ENCODE data around the gene ANXA11. TPM values are rescaled to one million over a fixed set of nuclear protein-coding genes. Genes with fewer than 3 reads are reported as not detected.

ANXA11 gene
- total and polyA plus RNA-seq, 2 donors (not counting 1 experiment from before 2014, with no cell fraction given): 88.3 to 177 TPM

GRCh38 chr10:80196950-80197315 is 8.4 kb downstream of the ANXA11 start:
- H3K79me2 ChIP-seq (ENCODE audit: control insufficient read depth, insufficient read depth, low read length): peaks cover 99% of the 10 kb centered on the region
- H2AFZ ChIP-seq (ENCODE audit: insufficient read depth, low read depth, low read length, poor library complexity, severe bottlenecking): no peak overlapping the region
- H3K9ac ChIP-seq (ENCODE audit: low read length): peak overlapping the region; percentile 6
- peak overlapping the region; percentile 60 for H3K4me2 ChIP-seq (replicated peaks; ENCODE audit: low read depth, low read length, poor library complexity, severe bottlenecking)
- Mint-ChIP-seq H3K9me3 (ENCODE audit: insufficient read depth) (peaks cover 3% of the 10 kb centered on the region), H3K4me1 (peaks cover 76% of the 10 kb centered on the region), H3K4me3 (peak overlapping the region; percentile 75), H3K27ac (peak overlapping the region; percentile 92), H3K27me3 (no peaks in the 10 kb centered on the region)
- intact Hi-C loops (cut with micrococcal nuclease): loop anchor here (1.0 kb wide), 2 partner anchors 8 to 9 kb away; partner anchors contain the start of gene ANXA11
- peaks cover 1 to 3% (median 3%) of the 10 kb centered on the region in 3 donors for H3K9me3 ChIP-seq (ENCODE audit: control extremely low read depth in 1 of 3, control insufficient read depth in 2 of 3, insufficient read depth in 1 of 3, low read length in 2 of 3)
- ATAC-seq (ENCODE audit: low read depth) (no peak), DNase-seq (no peak)
- peaks cover 77% of the 10 kb centered on the region for H4K20me1 ChIP-seq (ENCODE audit: control insufficient read depth, insufficient read depth, low read length, poor library complexity, severe bottlenecking)
- H3K4me1 ChIP-seq (ENCODE audit: control insufficient read depth in 2 of 2, insufficient read depth in 2 of 2, low read length in 2 of 2): peaks cover 54% of the 10 kb centered on the region in 2 donors
- H3K4me3 ChIP-seq (ENCODE audit: control extremely low read depth in 1 of 5, extremely low read depth in 1 of 5, insufficient read depth in 1 of 5, low read depth in 2 of 5, low read length in 4 of 5): no peak overlapping the region
- CTCF ChIA-PET: interaction anchor here (1.1 kb wide), 1 partner anchor 9 kb away, joined by 4 read pairs; no protein-coding TSS in a partner anchor
- TF ChIP-seq EZH2 (IDR thresholded peaks at IDR 0.05; ENCODE audit: borderline replicate concordance, insufficient read depth, low read depth, low read length, poor library complexity, severe bottlenecking) (no peak), CTCF (IDR thresholded peaks at IDR 0.05) (no peak)
- H3K27ac ChIP-seq (ENCODE audit: low read length in 2 of 2): peak overlapping the region; percentile 34 to 69
- no peaks in the 10 kb centered on the region for H3K27me3 ChIP-seq (replicated peaks in 1 of 4; ENCODE audit: control extremely low read depth in 1 of 4, control insufficient read depth in 3 of 4, insufficient read depth in 4 of 4, low read length in 3 of 4)
- POLR2A ChIA-PET: interaction anchor here (1.6 to 1.8 kb wide), 2 partner anchors 9 kb away, joined by 7 to 10 read pairs; partner anchors contain the start of gene ANXA11
- WGBS (ENCODE audit: insufficient coverage): no CpG with 5 or more reads among the region's 2 CpGs
- peaks cover 0 to 31% of the 10 kb centered on the region in 2 experiments for H3K36me3 ChIP-seq (replicated peaks in 1 of 2; ENCODE audit: control extremely low read depth in 1 of 2, control insufficient read depth in 1 of 2, extremely low read depth in 1 of 2, insufficient read depth in 2 of 2, low read length in 1 of 2)

- POLR2A ChIA-PET: interaction anchor here (1.6 to 1.8 kb wide), 2 partner anchors 9 kb away, joined by 7 to 10 read pairs; partner anchors contain the start of gene ANXA11
- Histone ChIP-seq H3K36me3 (replicated peaks in 1 of 2; ENCODE audit: control extremely low read depth in 1 of 2, control insufficient read depth in 1 of 2, extremely low read depth in 1 of 2, insufficient read depth in 2 of 2, low read length in 1 of 2) (peaks cover 0 to 29% of the 10 kb centered on the region in 2 experiments), H3K9me3 (ENCODE audit: control extremely low read depth in 1 of 3, control insufficient read depth in 2 of 3, insufficient read depth in 1 of 3, low read length in 2 of 3) (peaks cover 1 to 3% (median 3%) of the 10 kb centered on the region in 3 donors), H4K20me1 (ENCODE audit: control insufficient read depth, insufficient read depth, low read length, poor library complexity, severe bottlenecking) (peaks cover 72% of the 10 kb centered on the region), H3K27me3 (replicated peaks in 1 of 4; ENCODE audit: control extremely low read depth in 1 of 4, control insufficient read depth in 3 of 4, insufficient read depth in 4 of 4, low read length in 3 of 4) (no peaks in the 10 kb centered on the region), H3K79me2 (ENCODE audit: control insufficient read depth, insufficient read depth, low read length) (peaks cover 99% of the 10 kb centered on the region), H3K9ac (ENCODE audit: low read length) (peak overlapping the region; percentile 6), H3K27ac (ENCODE audit: low read length in 2 of 2) (peak overlapping the region; percentile 34 to 69), H3K4me3 (ENCODE audit: control extremely low read depth in 1 of 5, extremely low read depth in 1 of 5, insufficient read depth in 1 of 5, low read depth in 2 of 5, low read length in 4 of 5) (no peak overlapping the region), H3K4me1 (ENCODE audit: control insufficient read depth in 2 of 2, insufficient read depth in 2 of 2, low read length in 2 of 2) (peaks cover 54% of the 10 kb centered on the region in 2 donors), H2AFZ (ENCODE audit: insufficient read depth, low read depth, low read length, poor library complexity, severe bottlenecking) (no peak overlapping the region), H3K4me2 (replicated peaks; ENCODE audit: low read depth, low read length, poor library complexity, severe bottlenecking) (peak overlapping the region; percentile 60)
- Mint-ChIP-seq H3K4me1 (peaks cover 76% of the 10 kb centered on the region), H3K9me3 (ENCODE audit: insufficient read depth) (peaks cover 3% of the 10 kb centered on the region), H3K4me3 (peak overlapping the region; percentile 75), H3K27me3 (no peaks in the 10 kb centered on the region), H3K27ac (peak overlapping the region; percentile 92)
- 33% methylated on average over 4 of the region's 8 CpGs for WGBS (ENCODE audit: insufficient coverage)
- TF ChIP-seq CTCF (IDR thresholded peaks at IDR 0.05) (no peak), EZH2 (IDR thresholded peaks at IDR 0.05; ENCODE audit: borderline replicate concordance, insufficient read depth, low read depth, low read length, poor library complexity, severe bottlenecking) (no peak)
- CTCF ChIA-PET: interaction anchor here (1.1 kb wide), 2 partner anchors 9 to 26 kb away, joined by 3 to 4 read pairs; no protein-coding TSS in a partner anchor
- intact Hi-C loops (cut with micrococcal nuclease): loop anchor here (1.0 kb wide), 2 partner anchors 8 to 9 kb away; partner anchors contain the start of gene ANXA11
- ATAC-seq (ENCODE audit: low read depth) (peak; percentile 93), DNase-seq (peak; percentile 28)
These were observed 8.9 kb downstream of the ANXA11 start for GRCh38 chr10:80196270-80196949.

Measured in B cell (primary cell).